Omental fat pad (tissue), 4 donors: ENCODE data around the gene ACVR2A. TPM values are rescaled to one million over a fixed set of nuclear protein-coding genes. Genes with fewer than 3 reads are reported as not detected.
A peak's percentile ranks its signal among the peaks of the same experiment; 100 is the strongest.

ENCODE experiments used
- ATAC-seq: fragments of 150-250 bp; one replicate; pipeline ENCODE4 v1.9.1; 2016; ENCODE audit warnings: mild to moderate bottlenecking, moderate library complexity; ENCODE audit not compliant: low FRiP score
- DNase-seq: peaks from one replicate; pipeline ENCODE4 v3.0.0-alpha.2; 2019; ENCODE audit warnings: low spot score
- CTCF ChIP-seq, 3 donors: fragments of 450-650 bp; IDR thresholded peaks; one replicate each; pipeline ENCODE4 v1.5.1; 2016 to 2017; ENCODE audit warnings: antibody characterized with exemption in 3 of 3, mild to moderate bottlenecking in 3 of 3, moderate library complexity in 2 of 3
- total RNA-seq, 4 donors: library from RNA; depleted of rRNA; stranded (reverse); fragments of >200 nt; gene quantifications; one replicate each; pipeline ENCODE4 v1.1.0, GENCODE V29; 2016

ACVR2A gene
- total RNA-seq, 4 donors from 2014 or later, result 15.9 to 31.5 (median 19.2) TPM

DNA sequence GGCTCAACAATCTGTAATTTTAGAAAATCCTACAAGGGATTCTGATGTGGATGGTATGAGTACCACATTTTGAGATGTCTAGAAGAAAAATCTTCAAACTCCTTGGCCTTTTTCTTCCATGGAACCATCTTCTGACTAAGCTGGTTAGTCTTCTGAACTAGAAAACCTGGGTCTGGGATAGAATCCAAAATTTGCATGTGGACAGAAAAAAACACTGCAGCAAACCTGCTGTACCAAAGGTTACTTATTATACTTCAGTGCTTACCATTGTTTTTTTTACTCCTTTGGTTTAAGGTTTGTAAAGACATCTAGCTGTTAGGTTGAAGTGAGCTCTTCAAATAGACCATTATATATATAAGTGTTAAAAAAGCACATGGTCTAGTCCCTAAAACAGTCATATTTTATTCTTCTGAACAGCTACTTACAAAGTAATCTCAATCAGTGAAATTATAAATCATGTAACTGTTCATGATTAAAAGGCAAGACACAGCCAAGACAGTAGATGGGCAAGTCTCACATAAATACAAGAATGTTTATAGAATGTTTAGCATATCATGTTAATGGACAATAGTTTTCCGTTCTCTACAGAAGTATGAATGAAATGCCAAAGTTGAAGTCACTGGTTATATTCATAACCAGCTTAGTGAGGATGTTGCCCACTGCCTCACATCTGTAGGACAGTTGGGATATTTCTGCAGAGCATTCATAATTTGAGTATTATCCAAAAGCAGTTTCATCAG is 90.2 kb downstream of the ACVR2A start:
- no peak for ATAC-seq

DNA sequence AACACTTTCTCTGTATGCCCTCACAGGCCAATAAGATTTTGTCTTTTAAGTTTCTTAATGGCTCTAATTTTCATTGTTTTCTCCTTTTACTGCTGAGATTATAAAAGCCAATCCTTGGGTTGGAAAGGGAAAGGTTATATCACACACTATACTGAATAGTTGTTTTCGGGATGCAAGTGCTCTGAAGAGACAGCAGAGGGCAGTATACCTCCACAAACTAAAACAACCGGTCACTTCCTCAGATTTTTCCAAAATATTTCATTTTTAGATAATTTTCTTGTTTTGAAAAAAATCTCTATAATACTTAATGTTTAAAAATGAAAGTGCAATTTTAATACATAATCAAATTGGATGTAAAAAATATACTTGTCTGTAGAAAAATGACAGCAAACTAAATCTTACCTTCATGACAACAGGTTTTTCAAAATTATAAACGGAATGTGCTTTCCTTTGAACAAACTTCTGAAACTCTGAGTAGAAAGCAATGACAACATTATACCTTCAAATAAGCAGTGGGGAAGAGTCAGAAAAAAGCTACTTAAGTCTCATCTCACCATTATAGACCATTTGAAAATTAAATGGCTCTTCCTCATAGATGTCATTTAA is 93.0 kb downstream of the ACVR2A start:
- ATAC-seq, result peak; percentile 75
- TF ChIP-seq CTCF (IDR thresholded peaks at IDR 0.05), result peak in 1 of 3 donors; percentile 33

More for the DNA sequence above, 90.2 kb downstream of the ACVR2A start:
- TF ChIP-seq CTCF (IDR thresholded peaks at IDR 0.05), result no peak
- DNase-seq, result no peak

GRCh38 chr2:147939313-147939712 is 94.5 kb downstream of the ACVR2A start:
- TF ChIP-seq CTCF (IDR thresholded peaks at IDR 0.05), result no peak
- ATAC-seq, result no peak

More for the DNA sequence above, 93.0 kb downstream of the ACVR2A start:
- DNase-seq, result no peak

DNA sequence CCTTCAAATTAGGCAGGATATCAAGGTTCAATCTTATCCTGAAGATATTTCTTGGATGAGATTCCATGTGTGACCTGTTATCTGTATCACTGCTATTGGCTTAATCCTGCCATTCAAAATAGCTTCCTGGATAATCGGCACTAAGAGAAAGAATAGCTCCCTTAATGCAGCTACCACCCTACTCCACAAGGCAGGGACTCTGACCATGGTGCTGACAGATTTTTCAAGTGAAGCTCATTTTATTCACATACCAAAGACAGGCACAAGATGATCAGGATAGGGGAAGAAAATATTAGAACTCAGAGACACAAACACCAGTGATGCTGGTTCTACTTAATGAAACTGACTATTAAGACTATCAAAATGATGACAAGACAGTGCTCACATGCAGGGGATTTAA is 100.8 kb downstream of the ACVR2A start:
- ATAC-seq, result no peak
- no peak for DNase-seq
- TF ChIP-seq CTCF (IDR thresholded peaks at IDR 0.05), result no peak

More at GRCh38 chr2:147939313-147939712, 94.5 kb downstream of the ACVR2A start:
- DNase-seq, result no peak

DNA sequence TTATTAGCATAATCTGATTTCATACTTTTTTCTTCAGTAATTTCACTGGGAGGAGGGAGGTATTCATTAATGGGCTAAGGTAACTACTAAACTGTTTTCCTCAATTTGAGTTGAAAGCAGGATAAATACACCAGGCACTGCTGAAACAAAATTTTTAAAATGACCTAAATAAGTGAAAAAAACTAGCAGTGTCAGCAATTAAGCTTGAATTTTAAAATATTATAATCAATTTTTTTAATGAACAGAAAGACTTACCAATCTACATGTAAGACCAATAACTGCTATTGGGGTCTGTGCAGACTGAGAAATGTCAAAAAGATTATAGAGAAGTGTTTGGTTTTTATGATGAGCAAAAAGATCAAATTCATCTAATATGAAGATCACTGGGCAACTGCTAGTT is 107.3 kb downstream of the ACVR2A start:
- ATAC-seq (no peak), DNase-seq (no peak)
- TF ChIP-seq CTCF (IDR thresholded peaks at IDR 0.05), result no peak

GRCh38 chr2:147968571-147968970 is 123.7 kb downstream of the ACVR2A start:
- TF ChIP-seq CTCF (IDR thresholded peaks at IDR 0.05), result no peak
- ATAC-seq (no peak), DNase-seq (no peak)

DNA sequence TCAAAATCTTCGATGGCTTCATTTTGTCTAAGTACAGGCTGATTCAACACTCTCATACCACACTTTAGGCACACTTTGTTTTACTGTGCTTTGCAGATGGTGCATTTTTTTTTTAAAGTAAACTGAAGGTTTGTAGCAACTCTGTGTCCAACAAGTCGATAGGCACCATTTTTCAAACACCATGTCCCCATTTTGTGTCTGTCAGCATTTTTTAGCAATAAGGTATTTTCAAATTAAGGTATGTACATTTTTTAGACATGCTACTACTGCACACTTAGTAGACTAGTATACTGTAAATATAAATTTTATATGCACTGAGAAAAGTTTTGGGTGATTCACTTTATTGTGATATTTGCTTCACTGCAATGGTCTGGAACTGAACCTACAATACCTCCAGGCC is 131.3 kb downstream of the ACVR2A start:
- no peak for TF ChIP-seq CTCF (IDR thresholded peaks at IDR 0.05)
- no peak for ATAC-seq
- DNase-seq, result no peak
